Lung (tissue), 12 donors: ENCODE measurements around the gene PCBD1. TPM values are rescaled to one million over a fixed set of nuclear protein-coding genes. Genes with fewer than 3 reads are reported as not detected.

ENCODE experiments used
- ATAC-seq: fragments of 200-7000 bp; cut with Tn5 transposase; one replicate; pipeline ENCODE4 v1.9.1; 2020; ENCODE audit warnings: moderate number of reproducible peaks; ENCODE audit not compliant: insufficient read depth, low FRiP score
- DNase-seq, 3 donors: peaks; one replicate each; pipeline ENCODE4 v3.0.0-alpha.2; 2013 to 2017
- H3K27ac ChIP-seq, 2 donors: one replicate each; pipeline ENCODE4 v1.5.1; 2013; ENCODE audit warnings: mild to moderate bottlenecking in 2 of 2, moderate library complexity in 2 of 2, control low read depth in 1 of 2, inconsistent platforms in 1 of 2, low read depth in 1 of 2, low read length in 1 of 2
- H3K27me3 ChIP-seq, 3 donors: one replicate each; pipeline ENCODE4 v1.5.1; 2013; ENCODE audit warnings: low read length in 2 of 3; ENCODE audit not compliant: control insufficient read depth in 3 of 3, insufficient read depth in 3 of 3
- H3K36me3 ChIP-seq, 4 donors: one replicate each; pipeline ENCODE4 v1.5.1; 2013; ENCODE audit warnings: low read length in 4 of 4, mild to moderate bottlenecking in 1 of 4, moderate library complexity in 1 of 4; ENCODE audit not compliant: control insufficient read depth in 4 of 4, insufficient read depth in 4 of 4
- H3K4me1 ChIP-seq, 5 donors: one replicate each; pipeline ENCODE4 v1.5.1; 2013; ENCODE audit warnings: low read length in 5 of 5, mild to moderate bottlenecking in 2 of 5, moderate library complexity in 1 of 5; ENCODE audit not compliant: control insufficient read depth in 5 of 5, insufficient read depth in 5 of 5
- H3K4me3 ChIP-seq: one replicate; pipeline ENCODE4 v1.5.1; 2013; ENCODE audit warnings: mild to moderate bottlenecking, control low read depth, moderate library complexity
- H3K9ac ChIP-seq, 2 donors: one replicate each; pipeline ENCODE4 v1.5.1; 2013; ENCODE audit warnings: low read length in 2 of 2, control low read depth in 1 of 2; ENCODE audit not compliant: insufficient read depth in 1 of 2
- H3K9me3 ChIP-seq, 4 donors: one replicate each; pipeline ENCODE4 v1.5.1; 2013; ENCODE audit warnings: low read length in 3 of 4, mild to moderate bottlenecking in 1 of 4, moderate library complexity in 1 of 4; ENCODE audit not compliant: control insufficient read depth in 4 of 4, insufficient read depth in 3 of 4
- CTCF ChIP-seq: IDR thresholded peaks from 2 replicates; pipeline ENCODE4 v1.5.1; 2012; ENCODE audit warnings: mild to moderate bottlenecking; ENCODE audit errors: control extremely low read depth, extremely low read depth
- WGBS, 2 donors: extraction: QIAGEN DNeasy Blood & Tissue Kit; methylation state at CpG; one replicate each; pipeline ENCODE4 v1.1.7; 2013; 5-methylcytosine and 5-hydroxymethylcytosine counted together
- polyA plus RNA-seq, 2 donors: library from polyadenylated mRNA; stranded (reverse); fragments of 200-250 nt; gene quantifications; one replicate each; pipeline ENCODE4 v1.2.1, GENCODE V29; 2013
- total RNA-seq, 2 donors: library from RNA; depleted of rRNA in 1 of 2; stranded (reverse); fragments of >200 nt in 1 of 2; gene quantifications; one replicate each; pipeline ENCODE4 v1.2.1, GENCODE V29; 2014 to 2021
- donor health status: control.
- donor health status: control.
- donor health status: Bipolar disorder and iron deficiency.
- donor health status: healthy.
- donor health status: DM: yes; HTN: yes; CAD: no.

PCBD1 gene
- total and polyA plus RNA-seq, 4 donors = 62.5 to 152 (median 86.0) TPM

GRCh38 chr10:70928140-70928539, 39.8 kb upstream of the PCBD1 start:
- no peak overlapping the region for H3K27ac ChIP-seq
- no peak overlapping the region for H3K9ac ChIP-seq
- ATAC-seq (no peak), DNase-seq (no peak)
- H3K27me3 ChIP-seq = peaks cover 0 to 3% (median 0%) of the 10 kb centered on the region in 3 donors
- H3K4me3 ChIP-seq = no peak overlapping the region
- H3K9me3 ChIP-seq = no peaks in the 10 kb centered on the region
- WGBS, 2 donors = 62 to 86% methylated on average over 8 of the region's 8 CpGs
- no peaks in the 10 kb centered on the region for H3K4me1 ChIP-seq
- no peaks in the 10 kb centered on the region for H3K36me3 ChIP-seq
- TF ChIP-seq CTCF = no peak

GRCh38 chr10:70927189-70927943, 39.0 kb upstream of the PCBD1 start:
- no peak for DNase-seq
- Histone ChIP-seq H3K9ac (no peak overlapping the region), H3K4me1 (no peaks in the 10 kb centered on the region), H3K4me3 (no peak overlapping the region), H3K27me3 (peaks cover 0 to 3% (median 0%) of the 10 kb centered on the region in 3 donors), H3K36me3 (no peaks in the 10 kb centered on the region), H3K27ac (no peak overlapping the region), H3K9me3 (no peaks in the 10 kb centered on the region)
- TF ChIP-seq CTCF = no peak
- WGBS, 2 donors = 78 to 83% methylated on average over 13 of the region's 13 CpGs
- no peak for ATAC-seq

GRCh38 chr10:70926226-70927000, 38.0 kb upstream of the PCBD1 start:
- DNase-seq = no peak

More at GRCh38 chr10:70926226-70927000, 38.0 kb upstream of the PCBD1 start:
- ATAC-seq = no peak
- H3K4me3 ChIP-seq = no peak overlapping the region
- no peaks in the 10 kb centered on the region for H3K36me3 ChIP-seq
- no peaks in the 10 kb centered on the region for H3K4me1 ChIP-seq
- peaks cover 0 to 3% (median 0%) of the 10 kb centered on the region in 3 donors for H3K27me3 ChIP-seq
- H3K27ac ChIP-seq = no peak overlapping the region
- 84 to 91% methylated on average over 18 of the region's 18 CpGs for WGBS, 2 donors
- no peak for TF ChIP-seq CTCF
- no peaks in the 10 kb centered on the region for H3K9me3 ChIP-seq
- H3K9ac ChIP-seq = no peak overlapping the region
